Suprapubic skin (tissue), 4 donors: ENCODE results near the gene CCNL1.

Experiments used
- EP300 ChIP-seq: sonication (generic); formaldehyde crosslinking; IDR thresholded peaks from one replicate; pipeline ENCODE4 v1.6.1; 2017; ENCODE audit warnings: antibody characterized with exemption
- POLR2A ChIP-seq, 2 donors: fragments of 450-650 bp; IDR thresholded peaks; one replicate each; pipeline ENCODE4 v1.6.1; 2017; ENCODE audit warnings: antibody characterized with exemption in 2 of 2, mild to moderate bottlenecking in 2 of 2, moderate library complexity in 2 of 2
- POLR2AphosphoS5 ChIP-seq, 3 donors: sonication (generic); formaldehyde crosslinking; IDR thresholded peaks; one replicate each; pipeline ENCODE4 v1.6.1; 2017; ENCODE audit warnings: antibody characterized with exemption in 3 of 3
- TF ChIP-seq, protein P1 (sequence below), 2 donors: fragments of 200-600 bp in 1 of 2; fragments of 450-650 bp in 1 of 2; sonication (generic) in 1 of 2; IDR thresholded peaks; one replicate each; pipeline ENCODE4 v1.5.1; 2016 to 2019; ENCODE audit warnings: antibody characterized with exemption in 2 of 2, mild to moderate bottlenecking in 1 of 2, moderate library complexity in 1 of 2

DNA sequence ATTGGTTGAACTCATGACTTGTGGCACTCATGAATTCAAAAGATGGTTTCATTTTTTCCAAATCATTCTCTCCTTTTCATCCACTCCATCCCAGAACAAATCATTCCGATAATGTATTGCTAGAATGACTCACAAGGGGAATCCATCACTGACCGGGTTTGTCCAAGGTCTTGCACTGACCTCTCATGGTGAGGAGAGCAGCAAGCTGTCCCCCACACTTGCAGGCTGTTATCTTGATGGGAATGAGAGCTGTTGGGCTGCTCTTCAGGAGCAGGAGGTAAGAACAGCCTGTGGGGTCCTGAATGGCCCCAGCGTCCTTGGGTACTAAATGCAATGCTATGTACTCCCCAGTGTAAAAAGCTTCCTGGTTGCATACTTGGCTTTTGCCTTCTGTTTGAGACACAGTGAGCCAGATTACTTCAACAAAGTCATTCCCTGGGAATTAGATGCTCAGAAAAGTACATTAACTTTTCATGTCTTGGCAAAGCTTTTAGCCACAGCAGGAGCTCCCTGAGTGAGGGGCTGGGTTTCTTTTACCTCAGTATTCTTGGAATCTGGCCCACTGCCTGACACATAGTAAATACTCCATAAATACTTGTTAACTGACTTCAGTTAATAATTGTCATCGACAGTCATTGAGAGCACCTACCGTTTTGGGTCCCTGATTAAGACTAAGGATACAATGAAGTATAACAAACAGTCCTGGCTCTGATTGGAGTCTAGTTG lies 24.1 kb downstream of the CCNL1 start:
- TF ChIP-seq, protein P1, sequence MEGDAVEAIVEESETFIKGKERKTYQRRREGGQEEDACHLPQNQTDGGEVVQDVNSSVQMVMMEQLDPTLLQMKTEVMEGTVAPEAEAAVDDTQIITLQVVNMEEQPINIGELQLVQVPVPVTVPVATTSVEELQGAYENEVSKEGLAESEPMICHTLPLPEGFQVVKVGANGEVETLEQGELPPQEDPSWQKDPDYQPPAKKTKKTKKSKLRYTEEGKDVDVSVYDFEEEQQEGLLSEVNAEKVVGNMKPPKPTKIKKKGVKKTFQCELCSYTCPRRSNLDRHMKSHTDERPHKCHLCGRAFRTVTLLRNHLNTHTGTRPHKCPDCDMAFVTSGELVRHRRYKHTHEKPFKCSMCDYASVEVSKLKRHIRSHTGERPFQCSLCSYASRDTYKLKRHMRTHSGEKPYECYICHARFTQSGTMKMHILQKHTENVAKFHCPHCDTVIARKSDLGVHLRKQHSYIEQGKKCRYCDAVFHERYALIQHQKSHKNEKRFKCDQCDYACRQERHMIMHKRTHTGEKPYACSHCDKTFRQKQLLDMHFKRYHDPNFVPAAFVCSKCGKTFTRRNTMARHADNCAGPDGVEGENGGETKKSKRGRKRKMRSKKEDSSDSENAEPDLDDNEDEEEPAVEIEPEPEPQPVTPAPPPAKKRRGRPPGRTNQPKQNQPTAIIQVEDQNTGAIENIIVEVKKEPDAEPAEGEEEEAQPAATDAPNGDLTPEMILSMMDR (IDR thresholded peaks at IDR 0.05): no peak
- no peak for TF ChIP-seq POLR2A (IDR thresholded peaks at IDR 0.05)
- TF ChIP-seq EP300: no peak
- TF ChIP-seq POLR2AphosphoS5 (IDR thresholded peaks at IDR 0.05): no peak
